ENCODE measurements around the gene FGD3.

The FGD3 gene

DNA sequence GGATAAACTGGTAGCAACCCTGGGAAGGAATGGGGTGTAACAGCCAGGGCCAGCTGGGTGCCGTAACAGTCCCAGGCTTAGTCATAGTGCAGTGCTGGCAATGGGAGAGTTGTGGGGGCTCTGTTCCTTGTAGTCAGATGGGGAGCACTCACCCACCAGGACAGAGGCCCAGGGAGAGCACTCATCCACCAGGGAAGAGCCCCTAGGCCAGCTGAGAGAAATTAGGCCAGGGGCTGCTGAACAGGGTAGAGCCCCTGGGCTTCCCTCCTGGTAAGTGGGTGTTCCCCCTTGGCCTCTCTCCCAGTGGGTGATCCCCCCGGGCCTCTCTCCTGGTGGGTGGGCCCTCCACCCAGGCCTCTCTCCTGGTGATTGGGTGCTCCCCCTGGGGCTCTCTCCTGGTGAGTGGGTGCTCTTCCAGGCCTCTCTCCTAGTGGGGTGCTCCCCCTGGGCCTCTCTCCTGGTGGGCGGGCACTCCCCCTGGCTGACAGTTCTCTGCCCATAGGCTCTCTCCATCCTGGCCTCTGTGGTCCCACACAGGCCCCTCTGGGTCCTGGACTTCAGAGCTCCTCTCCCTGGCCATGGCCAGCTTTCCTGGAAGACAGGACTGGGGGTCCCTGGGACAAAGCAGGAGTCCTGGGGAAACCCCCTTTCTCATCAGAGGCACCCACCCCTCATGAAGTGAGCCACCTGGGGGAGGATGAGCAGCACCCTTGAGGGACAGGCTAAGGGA is 13.4 kb downstream of the FGD3 start:
- Histone ChIP-seq H3K9ac (ENCODE audit: low read depth, low read length) (no peak overlapping the region), H3K4me3 (ENCODE audit: low read depth in 1 of 2, low read length in 2 of 2) (no peak overlapping the region), H2AFZ (ENCODE audit: low read depth, low read length) (no peak overlapping the region), H3K4me1 (ENCODE audit: insufficient read depth, low read length) (peaks cover 28% of the 10 kb centered on the region), H3K27me3 (ENCODE audit: insufficient read depth, low read length, poor library complexity) (no peaks in the 10 kb centered on the region), H3K27ac (ENCODE audit: low read length) (no peak overlapping the region), H3K4me2 (ENCODE audit: insufficient read depth, low read length) (no peak overlapping the region), H4K20me1 (ENCODE audit: insufficient read depth, low read length) (no peaks in the 10 kb centered on the region), H3K9me3 (ENCODE audit: insufficient read depth, low read length, severe bottlenecking) (no peaks in the 10 kb centered on the region), H3K79me2 (ENCODE audit: insufficient read depth, low read length) (peaks cover 28% of the 10 kb centered on the region), H3K36me3 (ENCODE audit: insufficient read depth, low read length) (peaks cover 11% of the 10 kb centered on the region; the same call in 1 of the 2 replicates)
- ATAC-seq (ENCODE audit: insufficient read depth, low read depth) (no peak), DNase-seq (no peak)
- TF ChIP-seq EZH2 (IDR thresholded peaks at IDR 0.05; ENCODE audit: borderline replicate concordance, low read depth, low read length, severe bottlenecking) (no peak), CTCF (IDR thresholded peaks at IDR 0.05; ENCODE audit: borderline replicate concordance, extremely low read depth, low read length, poor library complexity, severe bottlenecking) (no peak)

DNA sequence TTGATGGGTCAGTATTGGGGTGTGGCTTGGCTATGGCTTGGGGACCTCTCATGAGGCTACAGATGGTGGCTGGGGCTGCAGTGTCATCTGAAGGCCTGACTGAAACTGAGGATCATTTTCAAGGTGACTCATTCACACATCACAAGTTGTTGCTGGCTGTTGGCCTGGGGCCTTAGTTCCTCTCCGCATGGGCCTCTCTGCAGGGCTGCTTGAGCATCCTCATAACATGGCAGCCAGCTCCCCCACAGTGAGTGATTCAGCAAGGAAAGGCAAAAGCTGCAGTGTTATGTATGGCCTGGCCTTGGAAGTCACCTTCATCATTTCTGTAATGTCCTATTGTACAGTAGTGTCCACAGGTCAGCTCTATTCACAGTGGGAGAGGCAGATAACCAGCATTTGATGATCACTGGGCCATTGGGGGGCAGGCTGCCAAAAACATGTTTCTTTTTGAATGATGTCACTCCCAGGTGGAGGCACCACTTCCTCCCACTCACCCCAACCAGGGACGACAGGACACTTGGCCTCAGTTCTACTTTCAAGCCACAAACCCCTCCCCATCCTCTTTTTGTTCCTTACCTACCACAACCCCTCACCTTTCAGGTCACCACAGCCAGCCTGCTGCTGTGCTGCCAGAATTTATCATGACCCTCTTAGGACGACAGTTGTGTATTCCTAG is 14.4 kb downstream of the FGD3 start:
- H3K79me2 ChIP-seq (ENCODE audit: insufficient read depth, low read length) = peaks cover 39% of the 10 kb centered on the region
- TF ChIP-seq EZH2 (IDR thresholded peaks at IDR 0.05; ENCODE audit: borderline replicate concordance, low read depth, low read length, severe bottlenecking) (no peak), CTCF (IDR thresholded peaks at IDR 0.05; ENCODE audit: borderline replicate concordance, extremely low read depth, low read length, poor library complexity, severe bottlenecking) (no peak)
- DNase-seq = no peak
- H3K4me2 ChIP-seq (ENCODE audit: insufficient read depth, low read length) = no peak overlapping the region
- peaks cover 21% of the 10 kb centered on the region; the same call in 1 of the 2 replicates for H3K36me3 ChIP-seq (ENCODE audit: insufficient read depth, low read length)
- no peak overlapping the region for H3K27ac ChIP-seq (ENCODE audit: low read length)
- no peaks in the 10 kb centered on the region for H3K27me3 ChIP-seq (ENCODE audit: insufficient read depth, low read length, poor library complexity)
- H2AFZ ChIP-seq (ENCODE audit: low read depth, low read length) = no peak overlapping the region
- H3K4me3 ChIP-seq (ENCODE audit: low read depth in 1 of 2, low read length in 2 of 2) = no peak overlapping the region
- no peaks in the 10 kb centered on the region for H3K9me3 ChIP-seq (ENCODE audit: insufficient read depth, low read length, severe bottlenecking)
- peaks cover 39% of the 10 kb centered on the region for H3K4me1 ChIP-seq (ENCODE audit: insufficient read depth, low read length)
- ATAC-seq (ENCODE audit: insufficient read depth, low read depth) = no peak
- no peaks in the 10 kb centered on the region for H4K20me1 ChIP-seq (ENCODE audit: insufficient read depth, low read length)
- no peak overlapping the region for H3K9ac ChIP-seq (ENCODE audit: low read depth, low read length)

DNA sequence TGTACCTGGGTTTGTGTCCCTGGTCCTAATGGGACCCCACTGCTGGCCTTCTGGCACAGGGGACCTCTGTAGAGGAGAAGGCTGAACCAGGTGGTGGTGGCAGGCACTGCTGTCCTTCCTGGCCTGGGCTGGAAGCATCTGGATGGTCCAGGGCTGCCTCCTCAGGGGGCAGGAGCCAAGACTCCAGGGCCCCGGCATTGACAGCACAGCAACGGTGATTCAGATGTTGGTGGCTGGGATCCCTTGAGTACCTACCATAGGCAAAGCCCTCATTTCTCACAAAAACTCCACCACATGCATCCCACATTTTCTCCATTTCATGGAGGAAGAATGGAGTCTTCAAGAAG is 15.0 kb downstream of the FGD3 start:
- TF ChIP-seq EZH2 (IDR thresholded peaks at IDR 0.05; ENCODE audit: borderline replicate concordance, low read depth, low read length, severe bottlenecking) (no peak), CTCF (IDR thresholded peaks at IDR 0.05; ENCODE audit: borderline replicate concordance, extremely low read depth, low read length, poor library complexity, severe bottlenecking) (no peak)
- Histone ChIP-seq H3K4me1 (ENCODE audit: insufficient read depth, low read length) (peaks cover 38% of the 10 kb centered on the region), H3K27me3 (ENCODE audit: insufficient read depth, low read length, poor library complexity) (no peaks in the 10 kb centered on the region), H3K27ac (ENCODE audit: low read length) (no peak overlapping the region), H3K4me2 (ENCODE audit: insufficient read depth, low read length) (no peak overlapping the region), H3K36me3 (ENCODE audit: insufficient read depth, low read length) (peaks cover 21% of the 10 kb centered on the region; the same call in 1 of the 2 replicates), H3K9ac (ENCODE audit: low read depth, low read length) (no peak overlapping the region), H3K9me3 (ENCODE audit: insufficient read depth, low read length, severe bottlenecking) (no peaks in the 10 kb centered on the region), H2AFZ (ENCODE audit: low read depth, low read length) (no peak overlapping the region), H3K79me2 (ENCODE audit: insufficient read depth, low read length) (peaks cover 44% of the 10 kb centered on the region), H4K20me1 (ENCODE audit: insufficient read depth, low read length) (no peaks in the 10 kb centered on the region), H3K4me3 (ENCODE audit: low read depth in 1 of 2, low read length in 2 of 2) (no peak overlapping the region)
- DNase-seq = no peak
- ATAC-seq (ENCODE audit: insufficient read depth, low read depth) = no peak
